ENCODE results near the gene ZNF626. TPM values are rescaled to one million over a fixed set of nuclear protein-coding genes. Genes with fewer than 3 reads are reported as not detected.
"Not testable (repeated sequence)": the region's sequence is repeated elsewhere in the genome, so short reads cannot be mapped to it uniquely, and the experiment has no call there.

Gene ZNF626
- 10 to 100 TPM; 22.0 to 31.6 (median 25.9) TPM for polyA plus RNA-seq (ENCODE audit: insufficient read length in 4 of 4)

DNA sequence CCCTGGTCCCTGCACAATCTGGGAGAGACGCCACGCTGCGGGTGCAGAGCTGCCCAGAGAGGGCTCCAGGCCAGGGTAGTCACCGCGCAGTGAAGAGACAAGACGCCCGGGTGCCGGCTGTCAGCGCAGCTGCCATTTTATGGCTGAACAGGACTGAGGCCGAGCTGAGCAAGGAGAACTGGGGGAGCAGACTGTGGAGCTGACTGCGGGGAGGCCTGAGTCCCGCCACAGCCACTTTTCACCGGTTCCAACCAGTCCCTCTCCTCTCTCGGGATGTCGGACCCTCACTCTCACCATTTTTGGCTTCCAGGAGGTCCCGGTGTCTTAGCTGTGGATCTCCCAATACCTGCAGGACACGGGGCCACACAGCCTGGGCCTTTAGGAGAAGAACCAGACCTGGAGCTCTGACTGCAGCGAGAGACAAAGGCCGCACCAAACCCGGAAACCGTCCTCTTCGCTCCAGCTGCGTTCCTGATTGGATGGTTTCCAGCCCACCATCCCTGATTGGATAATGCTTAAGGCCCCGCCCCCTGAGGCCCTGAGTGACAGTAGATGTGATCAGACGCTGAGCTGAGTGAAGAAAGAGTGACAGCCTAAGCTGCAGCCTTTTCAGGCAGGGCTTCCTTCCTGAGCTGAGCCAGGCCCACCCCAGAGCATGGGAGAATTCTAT is at the start of gene ZNF626:
ZNF626 (minus strand) TSS at position 422 of the 670 bp plus-strand sequence; CDS start at position 297, 125 bp downstream.
- peak; percentile 89 to 98 (median 95) for DNase-seq (ENCODE audit: low read depth in 4 of 4, low spot score in 2 of 4)

DNA sequence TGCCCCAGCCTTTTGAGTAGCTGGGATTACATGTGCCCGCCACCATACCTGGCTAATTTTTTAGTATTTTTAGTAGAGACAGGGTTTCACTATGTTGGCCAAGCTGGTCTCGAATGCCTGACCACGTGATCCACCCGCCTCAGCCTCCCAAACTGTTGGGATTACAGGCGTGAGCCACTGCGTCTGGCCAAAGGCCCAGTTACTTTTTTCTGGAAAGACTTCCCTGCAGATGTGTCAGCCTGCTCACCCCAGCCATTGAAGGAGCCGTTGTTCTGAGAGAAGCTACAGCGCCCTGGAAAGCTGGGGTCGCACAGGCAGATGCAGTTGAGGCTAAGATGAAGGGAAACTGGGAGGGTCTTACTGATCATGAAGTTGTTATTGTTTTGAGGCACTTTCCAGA is 7.9 kb upstream of the ZNF626 start:
- no peak for DNase-seq (ENCODE audit: low read depth in 4 of 4, low spot score in 2 of 4)

- DNase-seq (ENCODE audit: low read depth in 4 of 4, low spot score in 2 of 4), result no peak
These were observed 5.9 kb upstream of the ZNF626 start for GRCh38 chr19:20667281-20667680.

DNA sequence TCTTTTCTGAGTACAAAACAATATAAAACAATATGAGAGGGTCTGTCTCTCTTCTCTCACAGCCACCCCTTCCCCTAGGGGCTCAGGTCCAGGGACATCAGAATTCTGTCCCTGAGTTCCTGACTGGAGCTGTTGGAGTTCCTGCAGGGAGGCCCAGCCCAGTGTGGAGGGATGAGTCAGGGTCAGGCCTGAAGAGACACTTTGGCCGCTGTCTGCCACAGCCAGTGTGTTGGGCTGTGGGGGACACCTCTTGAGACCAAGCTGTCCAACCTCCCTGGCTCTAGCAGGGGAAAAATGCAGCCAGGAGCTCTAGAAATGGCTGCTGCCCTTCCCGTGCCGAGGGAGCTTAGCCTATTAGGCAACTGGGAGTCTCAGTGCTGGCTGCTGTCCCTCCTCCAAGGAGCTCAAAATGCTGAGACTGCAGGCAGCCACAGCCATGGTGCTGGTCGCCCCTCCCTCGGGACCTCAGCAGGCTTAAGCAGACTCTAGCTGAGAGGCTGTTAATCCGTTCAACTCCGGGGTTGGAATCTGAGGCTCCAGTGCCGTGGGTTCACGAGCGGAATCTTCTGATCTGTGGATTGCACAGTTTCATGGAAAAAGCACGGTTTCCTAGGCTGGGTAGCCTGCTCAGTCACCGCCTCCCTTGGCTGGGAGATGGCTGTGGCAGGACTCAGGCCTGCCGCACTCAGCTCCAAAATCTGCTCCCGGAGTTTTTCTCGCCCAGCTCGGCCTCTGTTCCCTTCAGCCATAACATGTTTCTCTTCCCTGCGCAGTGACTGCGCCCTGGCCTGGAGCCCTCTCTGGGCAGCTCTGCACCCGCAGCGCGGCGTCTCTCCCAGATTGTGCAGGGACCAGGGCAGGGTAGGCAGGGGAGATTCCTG is 3.8 kb upstream of the ZNF626 start:
- DNase-seq (ENCODE audit: low read depth in 4 of 4, low spot score in 2 of 4), result no peak

- DNase-seq (ENCODE audit: low read depth in 4 of 4, low spot score in 2 of 4), result not testable (repeated sequence)
These were observed 3.1 kb upstream of the ZNF626 start for GRCh38 chr19:20664475-20664874.

- DNase-seq (ENCODE audit: low read depth in 4 of 4, low spot score in 2 of 4), result no peak
These were observed 1.2 kb upstream of the ZNF626 start for GRCh38 chr19:20662421-20663105.

- DNase-seq (ENCODE audit: low read depth in 4 of 4, low spot score in 2 of 4), result peak in 1 of 4 donors; percentile 31
These were observed 764 bp downstream of the ZNF626 start for GRCh38 chr19:20660473-20661140.

GRCh38 chr19:20640545-20640944 is 20.8 kb downstream of the ZNF626 start:
- no peak for DNase-seq (ENCODE audit: low read depth in 4 of 4, low spot score in 2 of 4)

DNA sequence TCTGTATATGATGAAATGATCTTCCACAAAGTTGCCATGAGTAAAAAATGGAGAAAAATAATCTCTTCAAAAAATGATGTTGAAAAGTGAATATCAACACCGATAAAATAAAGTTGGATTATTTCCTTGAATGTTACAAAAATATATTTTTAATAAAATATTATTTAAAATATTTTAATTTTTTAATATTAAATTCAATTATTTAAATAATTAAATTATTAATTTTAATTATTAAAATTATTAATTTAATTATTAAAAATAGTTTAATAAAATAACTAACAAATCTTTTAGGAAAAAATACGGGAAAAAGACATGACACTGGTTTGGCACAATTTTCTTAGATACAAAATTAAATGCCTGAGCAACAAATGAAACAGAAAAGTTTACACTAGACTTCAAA is 21.3 kb downstream of the ZNF626 start:
- DNase-seq (ENCODE audit: low read depth in 4 of 4, low spot score in 2 of 4), result no peak

- DNase-seq (ENCODE audit: low read depth in 4 of 4, low spot score in 2 of 4), result not testable (repeated sequence)
These were observed 36.8 kb downstream of the ZNF626 start for GRCh38 chr19:20624560-20624959.

GRCh38 chr19:20616071-20616470 is 45.3 kb downstream of the ZNF626 start:
- no peak for DNase-seq (ENCODE audit: low read depth in 4 of 4, low spot score in 2 of 4)

DNA sequence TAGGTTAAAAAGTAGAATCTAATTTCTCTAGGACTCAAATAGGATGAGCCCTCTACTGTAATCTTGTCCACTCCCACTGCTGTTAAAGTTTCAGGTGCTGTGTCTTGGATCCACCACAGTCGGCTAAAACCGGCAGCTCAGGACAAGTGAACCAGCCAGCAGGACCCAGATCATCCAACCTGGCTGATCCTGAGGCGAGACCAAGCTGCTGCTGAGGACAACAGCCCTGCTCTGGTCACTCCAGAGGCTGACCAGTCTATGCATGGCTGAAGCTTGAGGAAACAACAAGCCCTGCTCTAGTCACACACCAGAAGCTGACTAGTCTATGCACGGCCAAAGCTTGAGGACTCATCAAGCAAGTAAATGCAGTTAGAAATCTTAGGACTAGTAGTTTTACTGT is 46.4 kb downstream of the ZNF626 start:
- DNase-seq (ENCODE audit: low read depth in 4 of 4, low spot score in 2 of 4), result not testable (repeated sequence)

DNA sequence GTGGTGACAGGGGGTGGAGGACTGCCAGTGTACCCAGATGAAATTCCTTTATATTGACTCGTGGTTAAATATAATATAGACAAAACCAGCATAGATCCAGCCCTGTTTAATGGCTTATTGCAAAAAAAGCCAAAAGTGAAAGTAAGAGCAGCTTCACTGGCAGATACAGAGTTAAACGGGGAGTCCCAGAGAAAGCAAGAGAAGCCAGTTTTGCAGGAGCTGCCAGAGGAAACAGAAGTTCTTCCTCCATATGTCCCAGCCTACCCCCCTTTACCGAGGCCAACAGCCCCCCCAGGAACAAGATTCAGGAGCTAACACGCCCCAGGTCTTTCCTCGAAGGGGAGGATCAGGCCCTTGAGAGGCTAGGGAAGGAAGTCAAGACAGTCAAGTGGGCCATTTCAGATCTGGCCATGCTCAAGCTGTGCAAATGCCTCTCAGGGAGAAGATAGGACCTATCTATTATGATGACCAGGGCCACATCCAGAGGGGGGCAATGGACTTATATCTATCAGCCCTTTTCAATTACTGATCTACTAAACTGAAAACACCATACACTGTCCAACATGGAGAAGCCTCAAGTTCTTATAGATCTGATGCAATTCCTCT is 48.6 kb downstream of the ZNF626 start:
- DNase-seq (ENCODE audit: low read depth in 4 of 4, low spot score in 2 of 4), result no peak

- no peak for DNase-seq (ENCODE audit: low read depth in 4 of 4, low spot score in 2 of 4)
These were observed 49.5 kb downstream of the ZNF626 start for GRCh38 chr19:20611866-20612265.

DNA sequence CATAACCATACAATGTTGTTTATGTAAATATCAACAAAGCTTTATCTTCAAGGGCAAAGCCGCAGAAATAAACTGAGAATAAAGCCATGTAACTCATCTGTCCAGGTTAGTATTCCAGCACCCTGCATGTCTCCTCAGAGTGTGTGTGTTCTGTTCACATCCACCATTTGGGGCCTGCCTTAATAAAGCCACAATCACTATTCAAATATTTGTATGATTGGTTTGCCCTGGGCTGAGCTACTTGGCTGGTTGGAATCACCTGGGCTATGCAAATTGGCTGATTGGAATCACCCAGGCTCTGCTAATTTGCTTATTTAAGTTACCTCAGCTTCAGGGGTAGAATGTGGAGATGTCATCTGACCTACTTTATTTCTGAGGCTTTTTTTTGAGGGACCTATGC is 53.4 kb downstream of the ZNF626 start:
- DNase-seq (ENCODE audit: low read depth in 4 of 4, low spot score in 2 of 4), result no peak

Other genes starting within 250 kb of the ZNF626 start
- 10 to 100 TPM; 26.1 to 38.5 (median 37.0) TPM for gene ZNF737, start 95.8 kb downstream of the ZNF626 start, polyA plus RNA-seq (ENCODE audit: insufficient read length in 4 of 4)
- gene ZNF66, start 114.7 kb upstream of the ZNF626 start, polyA plus RNA-seq (ENCODE audit: insufficient read length in 4 of 4), result 1 to 10 TPM; 3.8 to 9.3 (median 6.1) TPM